NCI-H774 (cell line): ENCODE data around the gene FAM9C.

ENCODE experiments used
- DNase-seq: peaks from one replicate; lab custom pipeline; 2025; lab: John Stamatoyannopoulos, UW

Gene FAM9C

GRCh38 chrX:13007519-13008188, 36.8 kb downstream of the FAM9C start:
- DNase-seq, result no peak

- no peak for DNase-seq
These were observed 38.6 kb downstream of the FAM9C start for GRCh38 chrX:13005661-13006473.

GRCh38 chrX:13001961-13002671, 42.3 kb downstream of the FAM9C start:
- DNase-seq, result no peak

- DNase-seq, result no peak
These were observed 43.3 kb downstream of the FAM9C start for GRCh38 chrX:13001097-13001496.

GRCh38 chrX:13000301-13000811, 44.1 kb downstream of the FAM9C start:
- DNase-seq, result no peak

GRCh38 chrX:12999422-12999821, 45.0 kb downstream of the FAM9C start:
- DNase-seq, result no peak

GRCh38 chrX:12997906-12998687, 46.3 kb downstream of the FAM9C start:
- no peak for DNase-seq

- no peak for DNase-seq
These were observed 47.4 kb downstream of the FAM9C start for GRCh38 chrX:12996934-12997435.

GRCh38 chrX:12994321-12994720, 50.1 kb downstream of the FAM9C start:
- no peak for DNase-seq

GRCh38 chrX:12993826-12994225, 50.6 kb downstream of the FAM9C start:
- DNase-seq, result no peak

GRCh38 chrX:12992544-12993118, 51.8 kb downstream of the FAM9C start:
- no peak for DNase-seq

- DNase-seq, result no peak
These were observed 52.8 kb downstream of the FAM9C start for GRCh38 chrX:12991575-12991974.

- no peak for DNase-seq
These were observed 55.0 kb downstream of the FAM9C start for GRCh38 chrX:12989461-12989860.

GRCh38 chrX:12988797-12989196, 55.6 kb downstream of the FAM9C start:
- DNase-seq, result peak; percentile 76

GRCh38 chrX:12987900-12988594, 56.4 kb downstream of the FAM9C start:
- no peak for DNase-seq

- DNase-seq, result no peak
These were observed 57.1 kb downstream of the FAM9C start for GRCh38 chrX:12987340-12987739.

- DNase-seq, result no peak
These were observed 57.5 kb downstream of the FAM9C start for GRCh38 chrX:12986886-12987285.

GRCh38 chrX:12986164-12986779, 58.1 kb downstream of the FAM9C start:
- no peak for DNase-seq
